GM10248 (cell line): Measurements from ENCODE around the gene ADCY1.
A peak's percentile ranks its signal among the peaks of the same experiment; 100 is the strongest.

ENCODE experiments used
- CTCF ChIA-PET: fragments of 300-600 bp; sonication (Branson Sonifier 250); formaldehyde crosslinking; extraction: SDS; loops from one replicate; lab custom pipeline; 2021; ENCODE audit warnings: antibody characterized with exemption; lab: Yijun Ruan, JAX
- POLR2A ChIA-PET: fragments of 350-650 bp; sonication (Branson Sonifier 250); formaldehyde crosslinking; extraction: SDS; loops from one replicate; lab custom pipeline; 2020; ENCODE audit warnings: antibody characterized with exemption; lab: Yijun Ruan, JAX
- DNase-seq: peaks from one replicate; pipeline ENCODE4 v3.0.0; 2012; ENCODE audit errors: extremely low spot score
- CTCF ChIP-seq: IDR thresholded peaks from 2 replicates; pipeline ENCODE4 v1.5.1; 2012; ENCODE audit warnings: mild to moderate bottlenecking, low read depth; ENCODE audit errors: extremely low read depth, missing control alignments, control extremely low read depth

Gene ADCY1

GRCh38 chr7:45683556-45684148, 109.5 kb downstream of the ADCY1 start:
- POLR2A ChIA-PET, result no interaction called here
- CTCF ChIA-PET, result no interaction called here
- TF ChIP-seq CTCF, result no peak
- DNase-seq, result no peak

DNA sequence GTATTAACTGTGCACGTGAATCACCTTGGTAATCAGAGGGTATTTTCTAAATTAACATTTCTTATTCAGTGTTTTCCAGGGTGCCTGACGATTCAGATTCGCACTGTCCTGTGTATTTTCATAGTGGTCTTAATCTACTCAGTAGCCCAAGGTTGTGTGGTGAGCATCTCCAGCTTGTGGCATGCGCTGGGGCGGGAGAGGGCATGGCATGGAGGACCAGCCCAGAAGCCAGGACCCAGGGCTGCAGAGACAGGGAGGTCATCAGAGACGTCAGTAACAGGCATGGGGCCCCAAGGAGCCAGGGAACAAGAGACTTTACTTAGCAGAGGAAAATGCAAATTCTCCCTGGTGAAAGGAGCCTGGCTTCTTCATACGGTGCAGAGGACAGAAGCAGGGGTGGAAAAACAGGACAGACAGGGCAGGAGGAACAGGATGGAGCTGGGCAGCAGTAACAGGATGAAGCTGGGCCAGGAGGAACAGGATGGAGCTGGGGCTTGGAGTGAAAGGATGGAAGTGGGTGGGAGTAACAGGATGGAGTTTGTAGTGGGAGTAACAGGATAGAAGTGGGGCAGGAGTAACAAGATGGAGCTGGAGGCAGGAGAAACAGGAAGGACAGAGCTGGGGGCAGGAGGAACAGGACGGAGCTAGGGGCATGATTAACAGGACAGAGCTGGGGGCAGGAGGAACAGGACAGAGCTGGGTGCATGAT, 110.9 kb downstream of the ADCY1 start:
- DNase-seq, result no peak
- no peak for TF ChIP-seq CTCF
- POLR2A ChIA-PET, result no interaction called here
- CTCF ChIA-PET, result interaction anchor here (1.5 kb wide), 1 partner anchor 21 kb away, joined by 6 read pairs; no protein-coding TSS in a partner anchor

DNA sequence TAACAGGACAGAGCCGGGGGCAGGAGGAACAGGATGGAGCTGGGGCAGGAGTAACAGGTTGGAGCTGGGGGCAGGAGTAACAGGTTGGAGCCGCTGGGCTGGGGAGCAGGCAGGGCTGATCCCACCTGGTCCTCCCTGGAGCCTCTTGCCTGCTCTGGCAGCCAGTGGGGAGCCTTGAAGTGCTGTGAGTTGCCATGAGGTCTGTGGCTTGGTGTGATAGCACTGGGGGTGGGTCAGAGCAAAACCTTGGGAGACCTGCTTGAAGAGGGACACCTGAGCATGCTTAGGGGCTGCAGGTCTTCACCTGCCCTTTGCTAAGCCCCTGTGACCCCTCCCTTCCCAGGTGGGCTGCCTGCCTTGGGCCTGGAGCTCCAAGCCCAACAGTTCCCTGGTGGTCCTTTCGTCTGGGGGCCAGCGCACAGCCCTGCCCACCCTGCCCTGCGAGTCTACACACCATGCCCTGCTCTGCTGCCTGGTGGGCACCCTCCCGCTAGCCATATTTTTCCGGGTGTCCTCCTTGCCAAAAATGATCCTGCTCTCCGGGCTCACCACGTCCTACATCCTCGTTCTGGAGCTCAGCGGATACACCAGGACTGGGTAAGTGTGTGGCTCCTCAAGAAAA, 111.6 kb downstream of the ADCY1 start:
- no peak for DNase-seq
- ChIA-PET POLR2A (no interaction called here), CTCF (interaction anchor here (1.5 kb wide), 1 partner anchor 22 kb away, joined by 6 read pairs; no protein-coding TSS in a partner anchor)
- no peak for TF ChIP-seq CTCF

DNA sequence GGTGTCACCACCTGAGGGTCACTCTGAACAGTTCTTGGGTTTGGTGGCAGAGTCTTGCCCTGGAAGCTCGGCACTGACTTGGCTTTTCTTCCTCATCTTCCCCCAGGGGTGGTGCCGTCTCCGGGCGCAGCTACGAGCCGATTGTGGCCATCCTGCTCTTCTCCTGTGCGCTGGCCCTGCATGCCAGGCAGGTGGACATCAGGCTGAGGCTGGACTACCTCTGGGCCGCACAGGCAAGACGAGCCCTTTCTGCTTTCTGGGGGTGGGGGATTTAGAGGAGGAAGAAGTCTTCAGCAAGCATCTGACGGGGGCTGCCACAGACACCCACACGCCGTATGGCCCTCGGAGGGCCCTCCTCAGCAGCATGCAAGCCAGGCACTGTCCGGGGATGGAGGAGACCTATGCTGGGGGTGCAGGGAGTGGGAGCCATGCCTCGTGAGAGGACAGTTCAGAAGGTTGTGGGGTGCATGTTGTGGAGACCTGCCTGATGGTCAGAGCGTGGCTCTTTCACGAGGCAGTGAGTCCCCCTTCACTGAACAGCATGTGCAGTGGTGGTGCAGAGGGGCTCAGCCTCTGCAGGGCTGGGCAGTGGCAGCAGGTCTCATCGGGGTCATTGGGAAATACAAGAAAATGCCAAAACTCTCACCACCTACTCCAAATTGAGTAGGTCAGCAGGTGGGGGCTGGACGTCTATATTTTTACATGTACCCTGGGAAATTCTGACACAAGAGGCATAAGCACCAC, 112.4 kb downstream of the ADCY1 start:
- peak; percentile 18 for DNase-seq
- CTCF ChIA-PET, result interaction anchor here (1.4 kb wide), 1 partner anchor 23 kb away, joined by 6 read pairs; no protein-coding TSS in a partner anchor
- POLR2A ChIA-PET, result no interaction called here
- TF ChIP-seq CTCF, result no peak

DNA sequence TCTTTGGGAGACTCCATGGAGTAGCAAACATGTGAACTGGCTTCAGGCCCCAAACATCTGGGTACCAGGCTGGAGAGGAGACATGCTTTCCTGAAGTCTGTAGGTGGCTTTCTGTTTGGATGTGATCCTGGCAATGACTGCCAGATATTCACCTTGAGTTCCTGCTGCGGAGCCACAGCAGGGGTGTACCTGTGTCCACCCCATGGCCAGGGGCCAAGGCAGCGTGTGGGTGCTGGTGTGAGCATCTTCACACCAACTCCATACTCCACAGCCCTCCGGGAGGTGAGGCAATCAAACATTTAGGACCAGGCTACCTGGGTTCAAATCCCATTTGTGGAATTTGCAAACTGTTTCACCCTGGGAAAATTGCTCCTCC, 113.0 kb downstream of the ADCY1 start:
- POLR2A ChIA-PET, result no interaction called here
- no peak for TF ChIP-seq CTCF
- CTCF ChIA-PET, result interaction anchor here (1.4 kb wide), 1 partner anchor 24 kb away, joined by 6 read pairs; no protein-coding TSS in a partner anchor
- DNase-seq, result no peak

- POLR2A ChIA-PET, result no interaction called here
- CTCF ChIA-PET, result interaction anchor here (1.4 kb wide), 1 partner anchor 24 kb away, joined by 6 read pairs; no protein-coding TSS in a partner anchor
- no peak for TF ChIP-seq CTCF
- peak; percentile 9 for DNase-seq
Observed at GRCh38 chr7:45687721-45688120, 113.6 kb downstream of the ADCY1 start.
